ENCODE results near the gene EPS15. TPM values are rescaled to one million over a fixed set of nuclear protein-coding genes. Genes with fewer than 3 reads are reported as not detected.

The EPS15 gene
- total RNA-seq, 1 experiment from 2014 or later = 48.7 TPM

DNA sequence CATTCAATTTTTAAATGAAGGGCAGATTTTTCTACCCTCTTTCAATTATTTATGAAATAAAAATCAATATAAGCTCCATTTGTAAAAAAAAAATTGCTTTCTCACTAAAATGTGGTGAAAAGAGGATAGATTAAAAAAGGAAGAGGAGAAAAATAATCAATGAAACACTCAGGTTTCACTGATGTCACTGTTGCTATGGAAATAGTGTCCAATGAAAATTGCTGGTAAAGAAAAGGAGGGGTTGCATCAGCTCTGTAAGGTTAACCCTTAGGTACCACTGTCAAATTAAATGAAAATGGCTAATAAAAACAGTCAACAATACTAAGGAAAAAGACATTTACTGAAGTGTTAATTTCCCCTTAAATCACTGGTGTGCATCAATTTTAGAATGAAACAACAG, 97.1 kb downstream of the EPS15 start:
- TF ChIP-seq, protein P1, sequence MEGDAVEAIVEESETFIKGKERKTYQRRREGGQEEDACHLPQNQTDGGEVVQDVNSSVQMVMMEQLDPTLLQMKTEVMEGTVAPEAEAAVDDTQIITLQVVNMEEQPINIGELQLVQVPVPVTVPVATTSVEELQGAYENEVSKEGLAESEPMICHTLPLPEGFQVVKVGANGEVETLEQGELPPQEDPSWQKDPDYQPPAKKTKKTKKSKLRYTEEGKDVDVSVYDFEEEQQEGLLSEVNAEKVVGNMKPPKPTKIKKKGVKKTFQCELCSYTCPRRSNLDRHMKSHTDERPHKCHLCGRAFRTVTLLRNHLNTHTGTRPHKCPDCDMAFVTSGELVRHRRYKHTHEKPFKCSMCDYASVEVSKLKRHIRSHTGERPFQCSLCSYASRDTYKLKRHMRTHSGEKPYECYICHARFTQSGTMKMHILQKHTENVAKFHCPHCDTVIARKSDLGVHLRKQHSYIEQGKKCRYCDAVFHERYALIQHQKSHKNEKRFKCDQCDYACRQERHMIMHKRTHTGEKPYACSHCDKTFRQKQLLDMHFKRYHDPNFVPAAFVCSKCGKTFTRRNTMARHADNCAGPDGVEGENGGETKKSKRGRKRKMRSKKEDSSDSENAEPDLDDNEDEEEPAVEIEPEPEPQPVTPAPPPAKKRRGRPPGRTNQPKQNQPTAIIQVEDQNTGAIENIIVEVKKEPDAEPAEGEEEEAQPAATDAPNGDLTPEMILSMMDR (IDR thresholded peaks at IDR 0.05; ENCODE audit: unreplicated experiment) = no peak
- Mint-ChIP-seq H3K9me3 (ENCODE audit: unreplicated experiment) (no peaks in the 10 kb centered on the region), H3K27me3 (ENCODE audit: insufficient read depth, unreplicated experiment) (no peaks in the 10 kb centered on the region), H3K27ac (ENCODE audit: low read depth, unreplicated experiment) (no peak overlapping the region), H3K4me3 (ENCODE audit: unreplicated experiment) (no peak overlapping the region), H3K4me1 (ENCODE audit: insufficient read depth, unreplicated experiment) (peaks cover 15% of the 10 kb centered on the region), H3K36me3 (ENCODE audit: insufficient read depth, unreplicated experiment) (peaks cover 34% of the 10 kb centered on the region)
- CTCF ChIA-PET = interaction anchor here (0.6 to 1.2 kb wide), 2 partner anchors 17 to 88 kb away, joined by 4 read pairs; no protein-coding TSS in a partner anchor
- no TSS peak for BruUV-seq (replicated peaks)
- intact Hi-C loops (cut with micrococcal nuclease) = no loop called here
- POLR2A ChIA-PET = interaction anchor here (0.7 kb wide), 1 partner anchor 9 kb away, joined by 3 read pairs; no protein-coding TSS in a partner anchor
- DNase-seq (ENCODE audit: unreplicated experiment) = peak; percentile 66

DNA sequence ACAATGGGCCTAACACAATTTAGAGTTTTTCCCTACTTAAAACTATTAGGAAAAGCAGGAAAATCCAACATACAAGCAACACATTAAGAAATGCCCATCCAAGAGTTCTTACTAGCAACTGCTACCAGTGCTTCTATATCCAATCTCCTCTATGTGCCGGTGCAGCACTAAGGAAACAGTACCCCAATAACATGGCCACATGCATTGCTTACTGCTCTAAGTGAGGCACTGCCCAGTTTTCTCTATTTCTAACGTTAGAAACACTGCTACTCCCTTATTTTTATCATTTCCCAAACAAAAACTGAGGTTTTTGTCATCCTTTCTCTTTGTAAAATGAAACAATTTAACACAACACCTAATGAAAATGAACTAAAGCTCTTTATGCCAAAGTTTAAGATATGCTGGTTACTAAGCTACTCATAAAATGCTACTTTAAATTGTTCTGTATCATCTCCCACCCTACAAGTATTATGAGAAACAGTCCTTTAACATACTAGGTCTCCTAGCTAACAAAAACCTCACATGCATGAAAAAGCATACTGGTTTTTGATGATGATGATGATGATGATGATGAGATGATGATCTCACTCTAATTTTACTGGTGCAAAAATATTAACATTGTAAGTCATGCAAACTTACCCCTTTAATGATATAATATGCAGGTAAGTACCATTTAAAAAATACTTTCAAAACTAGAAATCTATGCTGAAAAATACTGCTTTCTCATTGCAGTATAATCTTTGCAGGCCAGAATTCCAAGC, 98.0 kb downstream of the EPS15 start:
- H3K9me3 Mint-ChIP-seq (ENCODE audit: unreplicated experiment) = no peaks in the 10 kb centered on the region
- ChIA-PET POLR2A (interaction anchor here (0.6 to 0.7 kb wide), 2 partner anchors 45 to 233 kb away, joined by 3 read pairs; no protein-coding TSS in a partner anchor), CTCF (interaction anchor here (0.6 kb wide), 1 partner anchor 131 kb away, joined by 3 read pairs; no protein-coding TSS in a partner anchor)
- H3K36me3 Mint-ChIP-seq (ENCODE audit: insufficient read depth, unreplicated experiment) = peaks cover 33% of the 10 kb centered on the region
- intact Hi-C loops (cut with micrococcal nuclease) = no loop called here
- H3K27me3 Mint-ChIP-seq (ENCODE audit: insufficient read depth, unreplicated experiment) = no peaks in the 10 kb centered on the region
- TF ChIP-seq, protein P1 (IDR thresholded peaks at IDR 0.05; ENCODE audit: unreplicated experiment) = no peak
- H3K4me1 Mint-ChIP-seq (ENCODE audit: insufficient read depth, unreplicated experiment) = peaks cover 15% of the 10 kb centered on the region
- DNase-seq (ENCODE audit: unreplicated experiment) = no peak
- no peak overlapping the region for H3K4me3 Mint-ChIP-seq (ENCODE audit: unreplicated experiment)
- no peak overlapping the region for H3K27ac Mint-ChIP-seq (ENCODE audit: low read depth, unreplicated experiment)
- BruUV-seq (replicated peaks) = no TSS peak

DNA sequence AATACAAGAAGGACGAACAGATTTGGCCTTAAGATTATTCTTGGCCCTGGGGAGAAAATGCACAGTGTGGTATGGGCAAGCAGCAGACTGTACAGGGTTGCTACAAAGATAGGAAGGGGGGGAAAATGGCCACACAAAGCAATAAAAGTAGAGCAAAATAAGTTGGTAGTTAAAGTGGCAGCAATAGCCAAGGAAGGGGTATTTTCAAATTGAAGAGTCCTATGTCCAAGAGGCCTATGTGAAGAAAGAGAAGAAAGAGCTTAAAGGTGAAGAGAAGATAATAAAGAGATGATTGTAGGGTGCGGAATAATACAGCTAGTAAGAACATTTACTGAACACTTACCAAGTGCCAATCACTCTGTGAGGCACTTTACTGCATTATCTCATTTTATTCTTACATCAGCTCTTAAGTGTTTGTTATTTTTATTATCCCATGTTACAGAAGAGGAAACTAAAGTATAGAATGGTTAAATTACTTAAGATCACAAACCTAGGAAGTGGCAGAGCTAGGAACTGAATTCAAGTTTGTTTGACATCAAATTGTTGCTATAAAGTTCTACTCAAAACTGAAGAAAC, 100.6 kb downstream of the EPS15 start:
- no peaks in the 10 kb centered on the region for H3K9me3 Mint-ChIP-seq (ENCODE audit: unreplicated experiment)
- peaks cover 15% of the 10 kb centered on the region for H3K4me1 Mint-ChIP-seq (ENCODE audit: insufficient read depth, unreplicated experiment)
- BruUV-seq (replicated peaks) = no TSS peak
- DNase-seq (ENCODE audit: unreplicated experiment) = no peak
- H3K27ac Mint-ChIP-seq (ENCODE audit: low read depth, unreplicated experiment) = no peak overlapping the region
- intact Hi-C loops (cut with micrococcal nuclease) = no loop called here
- ChIA-PET CTCF (interaction anchor here (0.7 kb wide), 1 partner anchor 623 kb away, joined by 3 read pairs; no protein-coding TSS in a partner anchor), POLR2A (no interaction called here)
- no peaks in the 10 kb centered on the region for H3K27me3 Mint-ChIP-seq (ENCODE audit: insufficient read depth, unreplicated experiment)
- no peak overlapping the region for H3K4me3 Mint-ChIP-seq (ENCODE audit: unreplicated experiment)
- peaks cover 26% of the 10 kb centered on the region for H3K36me3 Mint-ChIP-seq (ENCODE audit: insufficient read depth, unreplicated experiment)
- TF ChIP-seq, protein P1 (IDR thresholded peaks at IDR 0.05; ENCODE audit: unreplicated experiment) = no peak

Data from MCF 10A (cell line).